ENCODE measurements around the gene RNF111. TPM values are rescaled to one million over a fixed set of nuclear protein-coding genes. Genes with fewer than 3 reads are reported as not detected.
"Not testable (repeated sequence)": the region's sequence is repeated elsewhere in the genome, so short reads cannot be mapped to it uniquely, and the experiment has no call there.

The RNF111 gene
- polyA plus RNA-seq, 2 of the 4 experiments (the other 2 are of a cell fraction), result 25.0 to 42.7 TPM

GRCh38 chr15:58994906-58995453 is 7.5 kb downstream of the RNF111 start:
- CTCF ChIA-PET, result interaction anchor here (1.2 to 1.3 kb wide), 2 partner anchors 507 to 767 kb away, joined by 3 read pairs; no protein-coding TSS in a partner anchor
- ATAC-seq (peak in 1 of 2 experiments; percentile 30; a peak in 1 of 6 replicates), FAIRE-seq (no peak), DNase-seq (ENCODE audit: low read depth in 1 of 2, low spot score in 1 of 2) (no peak)
- no peak overlapping the region for H3K27ac ChIP-seq
- no peak overlapping the region for H3K4me2 ChIP-seq
- 87% methylated on average over 1 of the region's 1 CpG for whole genome bisulfite sequencing (ENCODE audit: missing lambda C conversion rate)
- POLR2A ChIA-PET, result no interaction called here
- TF ChIP-seq HEYL (CRISPR knock-in tag; IDR thresholded peaks at IDR 0.05) (no peak), RAD21 (conservative IDR thresholded peaks at IDR 0.05 in 1 of 2, IDR thresholded peaks at IDR 0.05 in 1 of 2) (no peak), SREBF2 (IDR thresholded peaks at IDR 0.05) (no peak), GATA3 (IDR thresholded peaks at IDR 0.05; ENCODE audit: borderline replicate concordance) (no peak), RCOR1 (IDR thresholded peaks at IDR 0.05; ENCODE audit: low read depth, low read length) (no peak), POLR2A (IDR thresholded peaks at IDR 0.05; ENCODE audit: low read length) (no peak), USF2 (IDR thresholded peaks at IDR 0.05) (no peak), HMGXB4 (CRISPR knock-in tag; IDR thresholded peaks at IDR 0.05; ENCODE audit: borderline replicate concordance) (no peak), NPAS2 (CRISPR knock-in tag; IDR thresholded peaks at IDR 0.05; ENCODE audit: borderline replicate concordance) (no peak), PHF8 (IDR thresholded peaks at IDR 0.05; ENCODE audit: borderline replicate concordance, low read depth) (no peak), RARB (CRISPR knock-in tag; IDR thresholded peaks at IDR 0.05) (no peak)
- TF ChIP-seq, protein P1, sequence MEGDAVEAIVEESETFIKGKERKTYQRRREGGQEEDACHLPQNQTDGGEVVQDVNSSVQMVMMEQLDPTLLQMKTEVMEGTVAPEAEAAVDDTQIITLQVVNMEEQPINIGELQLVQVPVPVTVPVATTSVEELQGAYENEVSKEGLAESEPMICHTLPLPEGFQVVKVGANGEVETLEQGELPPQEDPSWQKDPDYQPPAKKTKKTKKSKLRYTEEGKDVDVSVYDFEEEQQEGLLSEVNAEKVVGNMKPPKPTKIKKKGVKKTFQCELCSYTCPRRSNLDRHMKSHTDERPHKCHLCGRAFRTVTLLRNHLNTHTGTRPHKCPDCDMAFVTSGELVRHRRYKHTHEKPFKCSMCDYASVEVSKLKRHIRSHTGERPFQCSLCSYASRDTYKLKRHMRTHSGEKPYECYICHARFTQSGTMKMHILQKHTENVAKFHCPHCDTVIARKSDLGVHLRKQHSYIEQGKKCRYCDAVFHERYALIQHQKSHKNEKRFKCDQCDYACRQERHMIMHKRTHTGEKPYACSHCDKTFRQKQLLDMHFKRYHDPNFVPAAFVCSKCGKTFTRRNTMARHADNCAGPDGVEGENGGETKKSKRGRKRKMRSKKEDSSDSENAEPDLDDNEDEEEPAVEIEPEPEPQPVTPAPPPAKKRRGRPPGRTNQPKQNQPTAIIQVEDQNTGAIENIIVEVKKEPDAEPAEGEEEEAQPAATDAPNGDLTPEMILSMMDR (IDR thresholded peaks at IDR 0.05), result no peak
- H3K4me1 ChIP-seq, result peaks cover 1% of the 10 kb centered on the region; the same call in 1 of the 3 replicates
- no peak overlapping the region for H3K4me3 ChIP-seq
- H3K9me3 ChIP-seq, result no peaks in the 10 kb centered on the region

DNA sequence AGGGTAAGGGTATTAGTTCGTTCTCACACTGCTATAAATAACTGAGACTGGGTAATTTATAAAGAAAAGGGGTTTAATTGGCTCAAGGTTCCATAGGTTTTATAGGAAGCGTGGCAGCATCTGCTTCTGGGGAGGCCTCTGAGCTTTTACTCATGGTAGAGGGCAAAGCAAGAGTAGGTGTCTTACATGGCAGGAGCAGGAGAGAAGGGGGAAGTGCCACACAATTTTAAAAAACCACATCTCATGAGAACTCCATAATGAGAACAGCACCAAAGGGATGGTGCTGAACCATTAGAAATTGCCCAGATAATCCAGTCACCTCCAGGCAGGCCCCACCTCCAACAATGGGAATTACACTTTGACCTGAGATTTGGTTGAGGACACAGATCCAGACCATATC is 12.2 kb downstream of the RNF111 start:
- ATAC-seq (no peak), FAIRE-seq (no peak), DNase-seq (ENCODE audit: low read depth in 1 of 2, low spot score in 1 of 2) (no peak)
- no peaks in the 10 kb centered on the region for H3K9me3 ChIP-seq
- no peak overlapping the region for H3K27ac ChIP-seq
- POLR2A ChIA-PET, result interaction anchor here (0.6 to 0.7 kb wide), 2 partner anchors 21 to 515 kb away, joined by 3 to 4 read pairs; no protein-coding TSS in a partner anchor
- no peak overlapping the region for H3K4me2 ChIP-seq
- no peak overlapping the region for H3K4me3 ChIP-seq
- CTCF ChIA-PET, result interaction anchor here (0.6 to 1.9 kb wide), 3 partner anchors 9 to 18 kb away, joined by 3 to 5 read pairs (median 5); no protein-coding TSS in a partner anchor
- H3K4me1 ChIP-seq, result no peaks in the 10 kb centered on the region
- 99% methylated on average over 2 of the region's 2 CpGs for whole genome bisulfite sequencing (ENCODE audit: missing lambda C conversion rate)
- TF ChIP-seq ZNF302 (CRISPR knock-in tag; IDR thresholded peaks at IDR 0.05) (no peak), HOXB5 (CRISPR knock-in tag; IDR thresholded peaks at IDR 0.05) (no peak), CBX8 (IDR thresholded peaks at IDR 0.05) (no peak), GATA3 (IDR thresholded peaks at IDR 0.05; ENCODE audit: borderline replicate concordance) (no peak), JUN (IDR thresholded peaks at IDR 0.05) (no peak), RCOR1 (IDR thresholded peaks at IDR 0.05; ENCODE audit: low read depth, low read length) (no peak), MAZ (IDR thresholded peaks at IDR 0.05; ENCODE audit: borderline replicate concordance, low read depth, low read length) (no peak), CEBPB (IDR thresholded peaks at IDR 0.05) (no peak), TP53 (CRISPR knock-in tag; IDR thresholded peaks at IDR 0.05) (no peak), HMGXB4 (CRISPR knock-in tag; IDR thresholded peaks at IDR 0.05; ENCODE audit: borderline replicate concordance) (no peak)

DNA sequence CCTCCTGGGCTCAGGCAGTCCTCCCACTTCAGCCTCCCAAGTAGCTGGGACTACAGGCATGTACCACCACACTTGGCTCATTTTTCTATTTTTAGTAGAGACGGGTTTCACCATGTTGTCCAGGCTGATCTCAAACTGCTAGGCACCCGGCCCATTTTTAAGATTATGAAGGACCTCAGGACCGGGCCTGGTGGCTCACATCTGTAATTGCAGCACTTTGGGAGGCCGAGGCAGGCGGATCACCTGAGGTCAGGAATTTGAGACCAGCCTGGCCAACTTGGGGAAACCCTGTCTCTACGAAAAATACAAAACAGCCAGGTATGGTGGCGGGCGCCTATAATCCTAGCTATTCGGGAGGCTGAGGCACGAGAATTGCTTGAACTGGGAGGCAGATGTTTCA is 12.8 kb downstream of the RNF111 start:
- CTCF ChIA-PET, result interaction anchor here (0.6 to 1.9 kb wide), 4 partner anchors 9 to 512 kb away, joined by 3 to 5 read pairs (median 4); no protein-coding TSS in a partner anchor
- ATAC-seq, result peak in 1 of 2 experiments; percentile 38; a peak in 2 of 6 replicates
- not testable (repeated sequence) for H3K9me3 ChIP-seq; DNase-seq (ENCODE audit: low read depth in 1 of 2, low spot score in 1 of 2); H3K4me2 ChIP-seq; H3K4me1 ChIP-seq; FAIRE-seq; H3K4me3 ChIP-seq; H3K27ac ChIP-seq
- WGBS (ENCODE audit: missing lambda C conversion rate), result 95% methylated on average over 10 of the region's 10 CpGs
- POLR2A ChIA-PET, result interaction anchor here (0.6 to 0.7 kb wide), 2 partner anchors 39 to 514 kb away, joined by 3 read pairs; no protein-coding TSS in a partner anchor
